ENCODE measurements around the gene TEX9. TPM values are rescaled to one million over a fixed set of nuclear protein-coding genes. Genes with fewer than 3 reads are reported as not detected.
"Not testable (repeated sequence)": the region's sequence is repeated elsewhere in the genome, so short reads cannot be mapped to it uniquely, and the experiment has no call there.

Gene TEX9
- total RNA-seq (2012; rRNA removed) (1.4 and 2.5 TPM in 2 replicates), polyA plus RNA-seq (2012; rRNA removed) (0.42 and 0.63 TPM in 2 replicates), Bru-seq, nascent RNA (percentile 32 among the genes with signal in this experiment), BruChase-seq, experiment 1, labeled RNA remaining after a 6-hour chase (percentile 31 among the genes with signal in this experiment), BruChase-seq, experiment 2, labeled RNA remaining after a 2-hour chase (percentile 37 among the genes with signal in this experiment)
- 0.05 TPM in 1 of 2 replicates, not detected in the other for polyA plus RNA-seq (2012; cell fraction: cytosol; rRNA removed)
- 0.08 and 1.2 TPM in 2 replicates for polyA plus RNA-seq (2012; cell fraction: nucleus; rRNA removed; ENCODE audit: low replicate concordance)
- long read RNA-seq, partial matches to known transcripts = 1 of 2 reads
- long read RNA-seq, other reads (novel, unspliced or antisense) = 1 of 2 reads

DNA sequence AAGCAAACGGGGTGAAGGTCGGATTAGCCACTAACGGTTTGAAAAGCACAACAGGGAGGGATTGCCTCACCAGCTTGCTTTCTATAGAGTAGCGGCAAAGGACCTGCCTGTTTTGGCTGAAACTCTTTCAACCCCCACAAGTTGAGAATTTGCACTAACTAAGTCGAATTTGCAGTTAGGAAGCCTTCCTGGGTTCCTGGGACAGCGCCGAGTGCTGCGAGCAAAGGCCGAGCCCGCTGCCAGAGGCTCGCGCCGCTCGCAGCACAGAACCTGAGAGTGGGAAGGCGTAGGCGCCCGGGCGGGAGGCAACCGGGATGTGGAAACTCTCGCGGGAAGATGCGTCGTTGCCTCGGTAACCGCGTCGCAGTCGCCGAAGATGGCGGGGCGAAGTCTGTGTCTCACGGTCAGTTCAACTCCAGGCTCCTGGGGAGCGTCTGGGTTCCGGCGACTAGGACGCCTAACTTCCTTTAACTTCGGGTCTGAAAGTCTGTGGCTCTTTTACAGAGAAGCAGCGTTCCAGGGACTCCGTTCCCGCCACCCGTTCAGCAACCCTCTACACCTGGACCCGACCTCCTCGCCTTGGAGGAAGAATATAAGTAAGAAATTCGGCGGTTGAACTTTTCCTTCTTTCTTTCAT, at the start of gene TEX9:
TSS of gene TEX9 (plus strand) at position 352 of the 637 bp plus-strand sequence. CDS start at position 377, 25 bp downstream.
- Histone ChIP-seq H2BK15ac (ENCODE audit: low read depth, low read length) (no peak within 1 kb of the TSS), H3K79me1 (ENCODE audit: low read depth in 1 of 2, low read length in 2 of 2) (no peaks in the 10 kb centered on the region), H2BK20ac (ENCODE audit: low read depth, low read length) (no peak within 1 kb of the TSS), H4K8ac (ENCODE audit: low read depth in 2 of 2, low read length in 2 of 2) (peak within 1 kb of the TSS; percentile 76 to 93), H3K4me2 (ENCODE audit: low read depth, low read length) (peak within 1 kb of the TSS; percentile 87), H4K20me1 (ENCODE audit: insufficient read depth, low read length) (no peaks in the 10 kb centered on the region), H2BK5ac (ENCODE audit: low read depth, low read length, poor library complexity, severe bottlenecking) (no peak within 1 kb of the TSS), H3K9ac (ENCODE audit: low read depth, low read length) (peak within 1 kb of the TSS; percentile 88), H4K91ac (ENCODE audit: insufficient read depth, low read depth, low read length) (peak within 1 kb of the TSS; percentile 59; the same call in 1 of the 2 replicates), H3K9me1 (ENCODE audit: insufficient read depth, low read length) (no peaks in the 10 kb centered on the region), H3K27ac (ENCODE audit: insufficient read depth, low read length) (peak within 1 kb of the TSS; percentile 25), H4K5ac (ENCODE audit: low read depth, low read length) (peak within 1 kb of the TSS; percentile 25; the same call in 1 of the 2 replicates), H3K4ac (ENCODE audit: low read depth, low read length) (peak within 1 kb of the TSS; percentile 71), H3K27me3 (ENCODE audit: control insufficient read depth, insufficient read depth, low read length) (no peaks in the 10 kb centered on the region), H2AFZ (replicated peaks; ENCODE audit: low read length, poor library complexity) (peak within 1 kb of the TSS; percentile 96), H3K36me3 (ENCODE audit: control insufficient read depth, insufficient read depth, low read length) (no peaks in the 10 kb centered on the region), H3K56ac (ENCODE audit: extremely low read depth, insufficient read depth, low read length) (peak within 1 kb of the TSS; percentile 91), H3K18ac (ENCODE audit: low read depth, low read length) (0 out of 2 replicates have a peak within 1 kb of the TSS, but pooled peaks have one; percentile 7), H3K14ac (replicated peaks; ENCODE audit: low read depth, low read length) (peak within 1 kb of the TSS; percentile 87), H2AK5ac (ENCODE audit: low read depth, low read length) (no peak within 1 kb of the TSS), H3K9me3 (ENCODE audit: control insufficient read depth, insufficient read depth, low read length) (no peaks in the 10 kb centered on the region), H2BK120ac (ENCODE audit: low read depth, low read length) (peak within 1 kb of the TSS; percentile 37; the same call in 1 of the 2 replicates), H3K23ac (ENCODE audit: low read depth, low read length) (peak within 1 kb of the TSS; percentile 70; the same call in 1 of the 2 replicates), H3K4me3 (ENCODE audit: insufficient read depth, low read depth, low read length) (peak within 1 kb of the TSS; percentile 66), H2AK9ac (replicated peaks; ENCODE audit: low read depth, low read length, poor library complexity) (no peak within 1 kb of the TSS), H3K4me1 (ENCODE audit: control insufficient read depth, insufficient read depth, low read length) (no peaks in the 10 kb centered on the region)
- DNase-seq = peak; percentile 80
- dilution Hi-C loops (cut with HindIII; ENCODE audit: low sequenced_read_pairs, unreplicated experiment) = no loop called here
- BruUV-seq (replicated peaks) = no TSS peak
- POLR2A ChIA-PET (ENCODE audit: unreplicated experiment) = no interaction called here
- 0% methylated on average over 22 of the region's 45 CpGs; no CpG with 5 or more reads in 1 of the 2 experiments for WGBS, 2 experiments (ENCODE audit: extremely low coverage in 2 of 2, insufficient read length in 1 of 2)
- peak; percentile 99 for ATAC-seq (ENCODE audit: low read depth)
- TF ChIP-seq POLR2A (IDR thresholded peaks at IDR 0.05; ENCODE audit: low read depth, low read length) = no peak
- peak; percentile 31; the same call in 1 of the 2 replicates for TF ChIP-seq MAZ (IDR thresholded peaks at IDR 0.05; ENCODE audit: borderline replicate concordance, low read depth, low read length)
- peak; percentile 57 for TF ChIP-seq CEBPB (IDR thresholded peaks at IDR 0.05; ENCODE audit: low read depth, low read length)
- CTCF ChIA-PET = no interaction called here
- intact Hi-C loops (cut with micrococcal nuclease) = loop anchor here (1.0 to 5.0 kb wide), 2 partner anchors 119 to 373 kb away; partner anchors contain the start of gene NEDD4
- in situ Hi-C loops (cut with MboI; ENCODE audit: low sequenced_read_pairs) = no loop called here

DNA sequence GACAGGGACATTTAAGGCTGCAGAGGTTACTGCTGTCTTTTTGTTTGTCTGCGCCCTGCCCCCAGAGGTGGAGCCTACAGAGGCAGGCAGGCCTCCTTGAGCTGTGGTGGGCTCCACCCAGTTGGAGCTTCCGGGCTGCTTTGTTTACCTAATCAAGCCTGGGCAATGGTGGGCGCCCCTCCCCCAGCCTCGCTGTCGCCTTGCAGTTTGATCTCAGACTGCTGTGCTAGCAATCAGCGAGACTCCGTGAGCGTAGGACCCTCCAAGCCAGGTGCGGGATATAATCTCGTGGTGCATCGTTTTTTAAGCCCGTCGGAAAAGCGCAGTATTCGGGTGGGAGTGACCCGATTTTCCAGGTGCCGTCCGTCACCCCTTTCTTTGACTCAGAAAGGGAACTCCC, 48.7 kb upstream of the TEX9 start:
- H4K5ac ChIP-seq (ENCODE audit: low read depth, low read length); H4K8ac ChIP-seq (ENCODE audit: low read depth in 2 of 2, low read length in 2 of 2); H3K14ac ChIP-seq (replicated peaks; ENCODE audit: low read depth, low read length); H3K56ac ChIP-seq (ENCODE audit: extremely low read depth, insufficient read depth, low read length); H3K4ac ChIP-seq (ENCODE audit: low read depth, low read length); H4K20me1 ChIP-seq (ENCODE audit: insufficient read depth, low read length); H2BK20ac ChIP-seq (ENCODE audit: low read depth, low read length); H3K23ac ChIP-seq (ENCODE audit: low read depth, low read length); H3K36me3 ChIP-seq (ENCODE audit: control insufficient read depth, insufficient read depth, low read length); H2BK5ac ChIP-seq (ENCODE audit: low read depth, low read length, poor library complexity, severe bottlenecking); H2AK9ac ChIP-seq (replicated peaks; ENCODE audit: low read depth, low read length, poor library complexity); H3K18ac ChIP-seq (ENCODE audit: low read depth, low read length); H3K9me1 ChIP-seq (ENCODE audit: insufficient read depth, low read length); H2AFZ ChIP-seq (replicated peaks; ENCODE audit: low read length, poor library complexity); ATAC-seq (ENCODE audit: low read depth); H3K27ac ChIP-seq (ENCODE audit: insufficient read depth, low read length); POLR2A ChIA-PET (ENCODE audit: unreplicated experiment); H4K91ac ChIP-seq (ENCODE audit: insufficient read depth, low read depth, low read length); H3K4me1 ChIP-seq (ENCODE audit: control insufficient read depth, insufficient read depth, low read length); H3K4me3 ChIP-seq (ENCODE audit: insufficient read depth, low read depth, low read length); H2AK5ac ChIP-seq (ENCODE audit: low read depth, low read length); DNase-seq; H2BK15ac ChIP-seq (ENCODE audit: low read depth, low read length); dilution Hi-C loops (cut with HindIII; ENCODE audit: low sequenced_read_pairs, unreplicated experiment); H3K9me3 ChIP-seq (ENCODE audit: control insufficient read depth, insufficient read depth, low read length); H3K9ac ChIP-seq (ENCODE audit: low read depth, low read length); H3K27me3 ChIP-seq (ENCODE audit: control insufficient read depth, insufficient read depth, low read length); in situ Hi-C loops (cut with MboI; ENCODE audit: low sequenced_read_pairs); H3K79me1 ChIP-seq (ENCODE audit: low read depth in 1 of 2, low read length in 2 of 2); H2BK120ac ChIP-seq (ENCODE audit: low read depth, low read length); intact Hi-C loops (cut with micrococcal nuclease); CTCF ChIA-PET; BruUV-seq (replicated peaks); H3K4me2 ChIP-seq (ENCODE audit: low read depth, low read length): not testable (repeated sequence)
- no CpG with 5 or more reads among the region's 18 CpGs for WGBS, 2 experiments (ENCODE audit: extremely low coverage in 2 of 2, insufficient read length in 1 of 2)
